H1 (cell line): Measurements from ENCODE around the gene PRR12. TPM values are rescaled to one million over a fixed set of nuclear protein-coding genes. Genes with fewer than 3 reads are reported as not detected.

ENCODE experiments used
- CTCF ChIA-PET: fragments of 300-600 bp; sonication (Branson Sonifier 250); formaldehyde crosslinking; loops from one replicate; lab custom pipeline; 2021; ENCODE audit not compliant: partially characterized antibody; lab: Charles Lee
- POLR2A ChIA-PET: fragments of 300-600 bp; sonication (Branson Sonifier 250); formaldehyde crosslinking; loops from one replicate; lab custom pipeline; 2021; ENCODE audit warnings: inconsistent platforms; ENCODE audit not compliant: partially characterized antibody; lab: Charles Lee
- DNase-seq, 2 experiments: peaks; one replicate each; pipeline versions ENCODE4 v3.0.0 to v3.0.0-alpha.2; 2010 to 2022; ENCODE audit warnings: low spot score in 2 of 2, low read depth in 1 of 2, mixed read lengths in 1 of 2
- FAIRE-seq: peaks from 2 replicates; lab custom pipeline; 2011; peaks lifted over from hg19 to GRCh38; lab: Jason Lieb, UNC
- H2AFZ ChIP-seq: 2 replicates; pipeline ENCODE4 v1.8.1; 2012; ENCODE audit warnings: low read length, inconsistent platforms
- H2AK5ac ChIP-seq: 2 replicates; pipeline ENCODE4 v1.6.1; 2013; ENCODE audit warnings: low read depth, low read length
- H2BK120ac ChIP-seq: replicated peaks from 2 replicates; pipeline ENCODE3; 2013; ENCODE audit warnings: low read depth, low read length, inconsistent platforms
- H2BK12ac ChIP-seq: 2 replicates; pipeline ENCODE4 v1.6.1; 2013; ENCODE audit warnings: low read depth, low read length
- H2BK15ac ChIP-seq: 2 replicates; pipeline ENCODE4 v1.6.1; 2013; ENCODE audit warnings: low read length
- H2BK20ac ChIP-seq: 2 replicates; pipeline ENCODE4 v1.6.1; 2013; ENCODE audit warnings: low read length
- H2BK5ac ChIP-seq: 2 replicates; pipeline ENCODE4 v1.6.1; 2013; ENCODE audit warnings: low read depth, low read length
- H3K14ac ChIP-seq: 2 replicates; pipeline ENCODE4 v1.6.1; 2013; ENCODE audit warnings: inconsistent platforms; ENCODE audit not compliant: insufficient read length
- H3K18ac ChIP-seq: 2 replicates; pipeline ENCODE4 v1.6.1; 2013; ENCODE audit warnings: low read length; ENCODE audit errors: extremely low read depth
- H3K23ac ChIP-seq: 2 replicates; pipeline ENCODE4 v1.6.1; 2013; ENCODE audit warnings: inconsistent platforms; ENCODE audit not compliant: insufficient read length
- H3K23me2 ChIP-seq: 2 replicates; pipeline ENCODE4 v1.6.1; 2013; ENCODE audit warnings: low read depth, low read length
- H3K27ac ChIP-seq: 2 replicates; pipeline ENCODE4 v1.6.1; 2011; ENCODE audit warnings: low read depth, low read length, inconsistent platforms
- H3K27me3 ChIP-seq, 4 experiments: replicated peaks in 1 of 4; 1 replicate in 1 of 4; 2 replicates in 3 of 4; pipeline versions ENCODE4 v1.6.1 to v1.8.1; 2011 to 2013; ENCODE audit warnings: low read length in 3 of 4, mild to moderate bottlenecking in 3 of 4, inconsistent platforms in 2 of 4, mixed read lengths in 2 of 4, moderate library complexity in 1 of 4; ENCODE audit not compliant: control insufficient read depth in 3 of 4, insufficient read depth in 3 of 4; ENCODE audit errors: extremely low read depth in 1 of 4
- H3K36me3 ChIP-seq, 4 experiments: 2 replicates each; pipeline versions ENCODE4 v1.6.1 to v1.8.1; 2011 to 2013; ENCODE audit warnings: mild to moderate bottlenecking in 4 of 4, low read length in 3 of 4, moderate library complexity in 2 of 4, control low read depth in 1 of 4, inconsistent platforms in 1 of 4; ENCODE audit not compliant: insufficient read depth in 4 of 4, control insufficient read depth in 2 of 4
- H3K4ac ChIP-seq: replicated peaks from 2 replicates; pipeline ENCODE3; 2013; ENCODE audit warnings: low read length, low read depth, mixed read lengths, inconsistent platforms; ENCODE audit not compliant: insufficient read length
- H3K4me1 ChIP-seq, 4 experiments: replicated peaks in 1 of 4; 1 replicate in 1 of 4; 2 replicates in 3 of 4; pipeline versions ENCODE4 v1.6.1 to v1.8.1; 2011 to 2013; ENCODE audit warnings: low read length in 3 of 4, inconsistent platforms in 2 of 4, mixed read lengths in 1 of 4; ENCODE audit not compliant: insufficient read depth in 4 of 4, control insufficient read depth in 3 of 4
- H3K4me2 ChIP-seq, 2 experiments: 2 replicates each; pipeline versions ENCODE4 v1.6.1 to v1.8.1; 2011 to 2013; ENCODE audit warnings: low read depth in 2 of 2, low read length in 2 of 2, control low read depth in 1 of 2, inconsistent platforms in 1 of 2, mild to moderate bottlenecking in 1 of 2; ENCODE audit not compliant: insufficient read depth in 1 of 2
- H3K4me3 ChIP-seq, 4 experiments: fragments of 200-600, 300-600 bp in 1 of 4; sonication (generic), shearing (Covaris generic), sonication (Bioruptor Twin) in 1 of 4; 2 replicates each; pipeline versions ENCODE4 v1.5.1 to v1.8.1; 2011 to 2016; ENCODE audit warnings: low read length in 4 of 4, low read depth in 3 of 4, control low read depth in 2 of 4, inconsistent platforms in 2 of 4, mild to moderate bottlenecking in 2 of 4, mixed read lengths in 1 of 4, moderate library complexity in 1 of 4; ENCODE audit not compliant: insufficient read depth in 2 of 4; ENCODE audit errors: extremely low read depth in 1 of 4
- H3K56ac ChIP-seq: replicated peaks from 2 replicates; pipeline ENCODE3; 2013; ENCODE audit warnings: low read depth, mild to moderate bottlenecking, mixed read lengths, low read length, inconsistent platforms; ENCODE audit not compliant: insufficient read length
- H3K79me1 ChIP-seq: 2 replicates; pipeline ENCODE4 v1.6.1; 2013; ENCODE audit warnings: low read depth, low read length, control low read depth
- H3K79me2 ChIP-seq, 2 experiments: 2 replicates each; pipeline versions ENCODE4 v1.6.1 to v1.8.1; 2012 to 2013; ENCODE audit warnings: low read length in 2 of 2, mild to moderate bottlenecking in 2 of 2, inconsistent platforms in 1 of 2; ENCODE audit not compliant: insufficient read depth in 2 of 2, control insufficient read depth in 1 of 2
- H3K9ac ChIP-seq, 4 experiments: replicated peaks in 1 of 4; 1 replicate in 1 of 4; 2 replicates in 3 of 4; pipeline versions ENCODE4 v1.6.1 to v1.8.1; 2011 to 2013; ENCODE audit warnings: low read depth in 3 of 4, low read length in 3 of 4, control low read depth in 2 of 4, mild to moderate bottlenecking in 2 of 4, moderate library complexity in 2 of 4, inconsistent platforms in 1 of 4; ENCODE audit errors: extremely low read depth in 1 of 4
- H3K9me3 ChIP-seq, 2 experiments: 2 replicates each; pipeline versions ENCODE4 v1.6.1 to v1.8.1; 2012 to 2013; ENCODE audit warnings: mild to moderate bottlenecking in 2 of 2, moderate library complexity in 2 of 2, control low read depth in 1 of 2, inconsistent platforms in 1 of 2, low read depth in 1 of 2, low read length in 1 of 2, mixed read lengths in 1 of 2; ENCODE audit not compliant: insufficient read depth in 2 of 2
- H4K20me1 ChIP-seq, 2 experiments: replicated peaks in 1 of 2; 2 replicates each; pipeline versions ENCODE3 to v1.8.1; 2011 to 2013; ENCODE audit warnings: inconsistent platforms in 2 of 2, low read length in 2 of 2, mild to moderate bottlenecking in 1 of 2; ENCODE audit not compliant: insufficient read depth in 2 of 2, control insufficient read depth in 1 of 2
- H4K5ac ChIP-seq: 2 replicates; pipeline ENCODE4 v1.6.1; 2013; ENCODE audit warnings: low read length, low read depth, mixed read lengths, inconsistent platforms; ENCODE audit not compliant: insufficient read length
- H4K8ac ChIP-seq: 2 replicates; pipeline ENCODE4 v1.8.0; 2013; ENCODE audit warnings: mild to moderate bottlenecking, moderate library complexity, low read length, inconsistent platforms; ENCODE audit not compliant: insufficient read depth; ENCODE audit errors: extremely low read depth
- H4K91ac ChIP-seq: replicated peaks from 2 replicates; pipeline ENCODE3; 2013; ENCODE audit warnings: low read length, mixed read lengths, inconsistent platforms; ENCODE audit not compliant: insufficient read length
- HDAC6 ChIP-seq: IDR thresholded peaks from one replicate; pipeline ENCODE4 v1.7.1; 2012; ENCODE audit warnings: low read depth, mild to moderate bottlenecking, inconsistent platforms, low read length, moderate library complexity
- WGBS, 2 experiments: shearing (Covaris generic) in 1 of 2; methylation state at CpG; one replicate each; pipeline versions ENCODE4 v1.1.6 to v1.1.7; 2013 to 2015; ENCODE audit warnings: low lambda C conversion rate in 2 of 2, mixed read lengths in 2 of 2, inconsistent platforms in 1 of 2, low coverage in 1 of 2, missing lambda C conversion rate in 1 of 2; ENCODE audit not compliant: insufficient replicate concordance in 2 of 2, insufficient coverage in 1 of 2, insufficient read length in 1 of 2; ENCODE audit errors: extremely low coverage in 1 of 2, missing lambda C conversion rate in 1 of 2; 5-methylcytosine and 5-hydroxymethylcytosine counted together
- polyA plus RNA-seq, 7 experiments: library from polyadenylated mRNA; depleted of rRNA in 3 of 7; stranded (reverse) in 5 of 7; unstranded in 2 of 7; fragments of >200 nt in 5 of 7; fragments of 200-250 nt in 2 of 7; gene quantifications; 1 replicate in 5 of 7; 2 replicates in 1 of 7; 4 replicates in 1 of 7; pipeline versions ENCODE4 v1.2.1 to v1.2.3, GENCODE V29; 2011 to 2013; ENCODE audit warnings: missing spikeins in 2 of 7, mixed read lengths in 2 of 7
- total RNA-seq: library from RNA; stranded (reverse); fragmentation: NEBNext Ultra II Directional; extraction: Animal tissue kit (Norgen Biotek cat#: 25700); gene quantifications from 2 replicates; pipeline ENCODE4 v1.2.1, GENCODE V29; 2021

Gene PRR12
- total and polyA plus RNA-seq, 2 of the 8 experiments (the other 6 are each of a cell fraction or from before 2014, with no cell fraction given), result 2.5 to 59.4 TPM

GRCh38 chr19:49541914-49542313 is 49.1 kb upstream of the PRR12 start:
- H2BK5ac ChIP-seq, result no peak overlapping the region
- POLR2A ChIA-PET, result interaction anchor here (1.0 to 1.4 kb wide), 3 partner anchors 37 to 54 kb away, joined by 3 read pairs; partner anchors contain the start of genes NOSIP and RPL13A
- H2BK120ac ChIP-seq, result no peak overlapping the region
- no peak overlapping the region for H2BK15ac ChIP-seq
- no peaks in the 10 kb centered on the region for H3K23me2 ChIP-seq
- H3K27ac ChIP-seq, result no peak overlapping the region
- H3K79me2 ChIP-seq, result no peaks in the 10 kb centered on the region
- H3K23ac ChIP-seq, result no peak overlapping the region
- no peak overlapping the region for H3K56ac ChIP-seq
- no peak overlapping the region for H4K8ac ChIP-seq
- H3K36me3 ChIP-seq, result no peaks in the 10 kb centered on the region; a peak in 1 of 8 replicates
- no peak overlapping the region for H3K4me2 ChIP-seq
- WGBS, 2 experiments, result 87% methylated on average over 6 of the region's 6 CpGs; no CpG with 5 or more reads in 1 of the 2 experiments
- H2BK20ac ChIP-seq, result no peak overlapping the region
- FAIRE-seq, result no peak
- H3K4me1 ChIP-seq, result no peaks in the 10 kb centered on the region
- H3K79me1 ChIP-seq, result no peaks in the 10 kb centered on the region
- no peak overlapping the region for H3K4me3 ChIP-seq
- H4K5ac ChIP-seq, result no peak overlapping the region
- no peak overlapping the region for H3K14ac ChIP-seq
- no peak overlapping the region for H2AFZ ChIP-seq
- no peak overlapping the region for H4K91ac ChIP-seq
- H3K27me3 ChIP-seq, result no peaks in the 10 kb centered on the region
- H2AK5ac ChIP-seq, result no peak overlapping the region
- H3K9me3 ChIP-seq, result no peaks in the 10 kb centered on the region
- H3K9ac ChIP-seq, result no peak overlapping the region
- no peak for DNase-seq
- CTCF ChIA-PET, result interaction anchor here (8.0 kb wide), 1 partner anchor 15 kb away, joined by 56 read pairs; no protein-coding TSS in a partner anchor
- H2BK12ac ChIP-seq, result no peak overlapping the region
- H4K20me1 ChIP-seq, result no peaks in the 10 kb centered on the region
- no peak overlapping the region for H3K18ac ChIP-seq
- no peak overlapping the region for H3K4ac ChIP-seq
- no peak for TF ChIP-seq HDAC6
